HG02840 (cell line): ENCODE results near the gene GPR142.

Experiments used
- ATAC-seq: cut with Tn5 transposase; IDR thresholded peaks from one replicate; pipeline ENCODE4 v1.9.1; 2021; ENCODE audit warnings: mild to moderate bottlenecking, moderate library complexity, moderate number of reproducible peaks; ENCODE audit not compliant: unreplicated experiment, low FRiP score

Gene GPR142, protein sequence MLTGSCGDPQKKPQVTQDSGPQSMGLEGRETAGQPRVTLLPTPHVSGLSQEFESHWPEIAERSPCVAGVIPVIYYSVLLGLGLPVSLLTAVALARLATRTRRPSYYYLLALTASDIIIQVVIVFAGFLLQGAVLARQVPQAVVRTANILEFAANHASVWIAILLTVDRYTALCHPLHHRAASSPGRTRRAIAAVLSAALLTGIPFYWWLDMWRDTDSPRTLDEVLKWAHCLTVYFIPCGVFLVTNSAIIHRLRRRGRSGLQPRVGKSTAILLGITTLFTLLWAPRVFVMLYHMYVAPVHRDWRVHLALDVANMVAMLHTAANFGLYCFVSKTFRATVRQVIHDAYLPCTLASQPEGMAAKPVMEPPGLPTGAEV

DNA sequence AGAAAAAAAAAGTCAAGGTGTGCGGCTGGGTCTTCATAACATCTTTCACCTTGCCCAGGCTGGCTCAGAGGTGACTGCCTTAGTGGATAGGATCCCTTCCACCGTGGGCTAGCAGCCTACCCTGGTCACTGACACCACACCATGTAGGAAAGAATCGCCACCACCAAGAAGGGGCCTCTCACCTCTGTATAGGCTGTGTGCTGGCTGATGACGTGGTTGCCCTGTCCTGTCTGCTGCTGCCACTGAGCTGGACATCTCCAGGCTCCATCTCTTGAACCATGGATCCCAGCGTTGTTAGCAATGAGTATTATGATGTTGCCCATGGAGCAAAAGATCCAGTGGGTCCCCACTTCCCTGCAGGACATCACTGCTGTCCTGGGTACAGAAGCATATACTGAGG lies at the start of gene GPR142:
Gene GPR142 (plus strand): TSS at position 301 of the 400 bp plus-strand sequence. CDS start 2,035 bp downstream, outside the sequence.
- no peak for ATAC-seq

DNA sequence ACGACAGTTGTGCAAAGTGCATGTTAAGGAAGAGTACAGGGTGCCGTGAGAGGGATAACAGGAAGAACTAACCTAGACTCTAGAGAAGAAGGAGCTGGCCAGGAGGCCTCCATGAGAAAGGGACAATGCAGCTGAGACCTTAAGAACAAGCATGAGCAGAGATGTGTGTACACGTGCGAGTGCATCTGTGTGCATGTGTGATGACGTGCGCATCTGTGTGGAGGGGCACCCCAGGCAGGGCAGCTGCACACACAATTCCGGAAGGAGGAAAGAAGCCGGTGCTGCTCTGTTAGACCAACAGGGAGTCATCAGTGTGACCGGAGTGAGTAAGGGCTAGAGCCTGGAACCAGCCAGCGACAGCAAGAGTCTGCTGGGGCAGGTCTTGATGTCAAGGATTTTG lies 48.9 kb upstream of the GPR142 start:
- no peak for ATAC-seq

DNA sequence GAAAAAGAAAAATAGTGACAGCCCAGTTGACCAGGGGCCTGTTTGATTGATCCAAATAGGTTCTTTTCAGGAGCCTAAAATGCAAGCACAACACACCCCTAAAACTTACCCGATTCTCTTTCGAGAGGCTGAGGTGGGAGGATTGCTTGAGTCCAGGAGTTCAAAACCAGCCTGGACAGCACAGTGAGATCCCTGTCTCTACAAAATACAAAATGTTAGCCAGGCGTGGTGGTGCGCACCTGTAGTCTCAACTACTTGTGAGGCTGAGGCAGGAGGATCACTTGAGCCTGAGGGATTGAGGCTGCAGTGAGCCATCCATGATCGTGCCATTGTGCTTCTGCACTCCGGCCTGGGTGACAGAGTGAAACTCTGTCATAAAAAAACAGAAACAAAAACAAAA lies 42.8 kb upstream of the GPR142 start:
- no peak for ATAC-seq

DNA sequence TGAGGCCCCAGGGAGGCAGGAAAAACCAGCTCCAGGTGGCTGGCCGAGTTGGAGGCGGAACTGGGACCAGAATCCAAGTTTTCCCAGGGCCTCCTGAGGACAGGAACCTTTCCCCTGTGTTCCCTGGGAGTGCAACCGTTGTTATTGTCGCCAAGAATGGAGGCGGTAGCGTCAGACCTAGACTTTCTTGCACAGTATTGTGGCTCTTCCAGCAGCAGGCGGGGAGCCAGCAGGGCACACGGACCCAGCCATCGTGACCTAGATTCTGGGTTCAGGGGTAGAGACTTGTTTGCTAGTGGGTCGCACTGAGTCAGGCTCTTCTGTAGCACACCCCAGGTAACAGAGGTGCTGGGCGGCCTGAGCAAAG lies 41.9 kb upstream of the GPR142 start:
- ATAC-seq = no peak

DNA sequence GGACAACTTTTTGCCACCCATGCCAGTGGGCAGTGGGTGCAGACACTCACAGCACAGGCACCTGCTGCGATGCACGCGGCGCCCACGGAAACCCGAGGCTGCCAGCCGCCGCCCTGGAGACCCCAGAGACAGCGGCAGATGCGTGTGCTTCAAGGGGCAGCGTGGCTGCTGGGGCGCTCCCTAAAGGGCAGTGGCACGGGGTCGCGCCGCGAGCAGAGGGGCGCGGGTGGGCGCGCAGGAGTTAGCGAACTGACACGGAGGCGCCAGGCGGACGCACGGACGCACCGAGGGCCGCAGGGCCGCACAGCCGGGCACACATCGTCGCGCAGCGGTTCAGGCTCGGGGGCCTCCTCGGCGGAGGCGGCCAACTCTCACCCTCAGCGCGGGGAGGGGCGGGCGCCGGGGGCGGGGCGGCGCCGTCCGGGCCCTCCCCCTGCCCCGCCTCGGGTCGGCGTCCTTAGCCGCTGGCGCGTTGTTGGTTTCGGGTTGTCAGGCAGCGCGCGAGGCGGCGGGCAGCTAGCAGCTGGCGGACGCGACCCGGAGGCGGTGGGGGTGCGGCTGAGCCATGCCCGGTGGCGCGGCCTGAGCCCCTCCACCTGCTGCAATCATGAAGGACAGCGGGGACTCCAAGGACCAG lies 41.4 kb upstream of the GPR142 start, which contains the start of gene KIF19:
Gene KIF19 (plus strand): TSS at position 484 of the 637 bp plus-strand sequence. CDS start 124 bp downstream, at position 608.
- ATAC-seq = no peak

DNA sequence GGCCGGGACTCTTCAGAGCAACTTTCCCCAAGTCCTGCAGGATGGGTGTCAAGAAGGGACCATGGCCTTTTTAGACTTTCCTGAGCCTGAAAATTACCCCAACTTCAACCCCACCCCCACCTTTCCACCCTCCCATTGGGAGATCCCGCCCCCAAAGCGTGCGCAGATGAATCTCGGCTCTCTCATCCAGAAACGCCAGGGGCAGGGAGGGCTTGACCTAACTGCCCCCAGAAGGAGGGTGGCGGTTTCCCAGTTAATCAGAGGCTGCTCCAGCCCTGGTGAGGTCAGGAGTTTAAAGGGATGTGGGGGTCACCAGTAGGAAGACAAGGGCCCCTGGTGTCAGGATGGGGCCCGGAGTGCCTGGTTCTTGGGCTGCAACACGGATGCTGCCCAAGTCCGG lies 40.8 kb upstream of the GPR142 start:
- ATAC-seq = no peak

DNA sequence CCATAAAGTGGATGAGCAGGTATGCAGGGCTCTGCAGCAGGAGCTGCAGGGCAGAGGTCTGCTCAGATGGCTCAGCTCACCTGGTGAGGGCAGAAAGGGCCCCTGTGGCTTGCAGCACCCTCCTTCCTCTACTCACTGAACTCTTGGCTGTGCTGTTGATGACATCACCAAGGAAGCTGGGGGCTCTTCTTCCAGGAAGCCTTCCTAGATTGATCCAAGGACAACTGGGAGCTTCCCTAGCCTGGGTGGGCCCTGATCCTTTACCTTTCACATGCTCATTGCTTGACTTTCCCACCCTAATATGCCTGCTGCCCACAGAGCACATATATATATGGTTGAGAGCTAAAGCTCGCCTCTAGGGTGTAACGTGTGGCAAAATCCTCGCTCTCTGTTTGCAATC lies 38.8 kb upstream of the GPR142 start:
- no peak for ATAC-seq

DNA sequence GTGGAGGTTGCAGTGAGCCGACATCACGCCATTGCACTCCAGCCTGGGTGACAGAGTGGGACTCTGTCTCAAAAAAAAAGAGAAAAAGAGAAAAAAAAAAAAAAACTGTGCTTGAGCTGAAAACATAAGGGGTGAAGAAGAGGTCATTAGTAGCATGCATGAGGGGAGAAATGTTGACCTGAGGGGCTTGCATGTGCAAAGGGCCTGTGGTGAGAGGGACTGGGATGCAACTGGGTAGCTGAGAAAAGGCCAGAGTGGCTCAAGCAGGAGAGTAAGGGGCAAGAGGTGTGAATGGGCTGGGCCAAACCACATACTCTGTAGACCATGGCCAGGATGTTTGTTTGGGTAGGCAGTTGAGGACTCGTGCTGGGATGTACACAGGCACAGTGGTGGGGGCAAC lies 37.9 kb upstream of the GPR142 start:
- no peak for ATAC-seq

DNA sequence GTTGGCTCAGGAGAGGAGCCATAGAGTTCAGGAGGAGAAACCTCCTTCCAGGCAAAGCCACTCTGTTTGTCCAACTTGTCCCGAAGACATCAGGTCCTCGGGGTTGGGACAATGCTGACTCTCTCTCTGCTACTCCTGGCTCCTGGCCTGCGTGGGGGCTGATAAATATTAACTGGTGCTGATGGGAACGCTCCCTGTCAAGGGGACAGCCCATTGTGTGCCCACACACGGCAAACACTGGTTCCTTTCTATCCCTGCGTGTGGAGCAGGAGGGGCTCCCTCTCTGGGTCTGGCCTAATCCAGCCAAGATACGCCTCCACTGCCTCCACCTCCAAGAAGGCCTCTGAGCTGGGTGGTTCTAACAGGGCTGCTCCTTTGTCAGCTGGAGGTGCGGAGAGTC lies 36.9 kb upstream of the GPR142 start:
- ATAC-seq = no peak

DNA sequence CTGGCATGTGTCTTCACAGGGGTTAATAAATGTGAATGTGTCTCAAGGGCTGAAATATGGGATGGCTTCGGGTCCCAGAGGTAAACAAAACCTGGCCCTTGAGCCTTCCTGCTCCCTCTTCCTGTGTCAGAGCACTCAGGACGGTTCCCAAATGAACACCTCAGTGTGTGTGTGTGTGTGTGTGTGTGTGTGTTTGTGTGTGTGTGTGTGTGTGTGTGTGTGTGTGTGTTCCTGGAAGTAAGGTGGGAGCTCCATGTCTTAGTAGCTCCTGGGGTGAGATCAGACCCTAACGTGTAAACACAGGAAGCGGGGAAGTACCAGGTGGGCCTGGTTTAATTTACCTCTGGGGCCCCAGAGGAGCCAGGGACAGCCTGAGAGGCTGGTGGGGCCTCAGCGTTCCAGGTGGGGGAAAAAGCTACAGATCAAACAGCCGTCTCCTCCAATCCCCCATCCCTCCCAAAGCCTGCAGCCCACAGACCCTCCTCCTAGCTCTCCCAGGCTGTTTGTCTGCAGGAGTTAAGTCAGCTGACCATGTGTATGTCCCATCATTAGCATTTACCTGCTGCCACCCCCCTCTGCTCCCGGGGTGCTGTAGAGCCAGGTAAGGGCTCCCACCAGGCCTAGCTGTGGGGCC lies 35.2 kb upstream of the GPR142 start:
- ATAC-seq = no peak

DNA sequence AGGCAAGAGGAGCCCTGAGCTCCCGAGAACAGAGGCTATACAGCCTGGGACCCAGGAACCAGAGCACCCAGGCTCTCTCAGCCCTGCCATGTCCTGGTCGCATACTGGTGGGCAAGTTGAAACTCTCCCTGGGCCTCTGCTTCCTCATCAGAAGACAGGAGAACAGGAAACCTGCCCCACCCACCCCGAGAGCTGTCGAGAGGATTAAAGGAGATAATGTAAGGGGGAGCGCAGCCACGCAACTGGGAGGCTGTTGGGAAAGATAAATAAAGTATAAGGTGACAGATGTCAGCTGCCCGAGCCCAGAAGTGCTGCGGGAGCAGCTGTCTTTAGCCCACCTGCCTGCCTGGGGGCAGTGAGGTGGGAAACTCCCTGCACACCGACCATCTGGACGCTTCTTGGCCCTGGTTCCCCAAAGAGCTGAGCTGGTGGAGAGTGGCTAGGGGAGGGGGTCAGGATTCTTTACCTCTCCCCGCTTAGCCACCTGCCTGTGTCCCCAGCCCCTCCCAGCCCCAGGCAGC lies 34.5 kb upstream of the GPR142 start:
- ATAC-seq = no peak

DNA sequence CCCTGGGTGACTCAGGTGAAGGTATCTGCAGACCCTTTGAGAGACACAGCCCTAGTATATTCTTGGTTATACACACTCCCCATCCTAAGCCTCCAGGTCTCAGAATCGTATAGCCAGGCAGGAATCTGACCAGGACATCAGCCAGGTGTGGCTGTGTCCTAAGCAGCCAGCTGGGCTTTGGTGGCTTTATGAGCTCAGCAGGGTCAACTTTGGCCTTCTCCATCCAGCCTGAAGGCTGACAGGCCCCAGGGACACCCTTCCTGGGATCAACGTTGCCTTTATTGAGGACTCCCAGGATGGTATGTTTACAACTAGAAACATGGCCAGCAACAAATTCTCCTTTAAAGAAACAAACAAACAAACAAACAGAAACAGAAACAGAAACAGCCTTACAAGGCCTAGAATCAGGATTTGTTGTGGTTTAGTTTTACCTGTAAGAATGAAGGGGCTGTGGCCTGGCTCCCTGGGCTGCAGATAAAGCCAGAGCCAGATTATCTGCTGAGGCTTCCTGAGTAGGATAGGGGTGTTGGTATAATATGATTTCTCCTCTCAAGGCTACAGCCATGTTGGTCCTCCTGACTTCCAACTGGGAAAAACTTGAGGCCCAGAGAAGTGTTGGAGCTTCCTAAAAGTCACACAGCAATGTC lies 32.8 kb upstream of the GPR142 start:
- no peak for ATAC-seq

DNA sequence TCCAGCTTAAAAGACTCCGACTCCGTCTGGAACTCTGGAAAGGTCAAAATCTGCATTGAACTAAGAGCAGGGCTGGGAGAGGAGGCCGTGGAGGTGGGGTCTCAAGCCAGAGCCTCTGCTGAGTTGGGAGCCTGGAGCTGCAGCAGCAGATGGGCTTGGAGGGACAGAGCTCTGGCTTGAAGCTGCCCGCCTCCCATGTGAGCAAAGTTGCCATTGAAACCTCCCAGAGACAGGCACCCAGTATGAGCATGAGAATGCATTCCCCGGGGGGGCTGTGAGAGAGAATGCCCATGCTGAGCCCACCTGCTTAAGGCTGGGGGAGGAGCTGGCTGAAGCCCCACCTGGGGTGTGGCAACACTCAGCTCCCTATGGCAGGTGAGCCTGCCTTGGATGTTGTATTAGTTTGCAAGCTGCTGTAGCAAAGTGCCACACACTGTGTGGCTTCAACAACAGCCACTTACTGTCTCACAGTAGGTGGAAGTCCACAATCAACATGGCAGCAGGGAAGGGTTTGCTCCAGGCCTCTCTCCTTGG lies 31.7 kb upstream of the GPR142 start:
- no peak for ATAC-seq

DNA sequence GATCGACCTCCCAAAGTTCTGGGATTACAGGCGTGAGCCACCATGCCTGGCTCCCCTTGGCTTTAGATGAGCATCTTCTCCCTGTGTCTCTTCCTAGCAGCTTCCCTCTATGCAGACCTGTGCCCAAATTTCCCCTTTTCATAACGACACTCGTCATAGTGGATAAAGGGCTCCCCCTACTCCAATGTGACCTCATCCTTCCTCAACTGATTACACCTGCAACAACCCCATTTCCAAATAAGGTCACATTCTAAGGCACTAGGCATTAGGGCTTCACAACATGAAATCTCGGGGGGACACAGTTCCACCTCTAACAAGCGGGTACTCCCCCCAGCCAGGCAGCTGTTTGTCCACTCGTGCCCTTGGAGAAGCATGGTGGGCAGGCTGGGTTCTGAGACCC lies 31.0 kb upstream of the GPR142 start:
- no peak for ATAC-seq

DNA sequence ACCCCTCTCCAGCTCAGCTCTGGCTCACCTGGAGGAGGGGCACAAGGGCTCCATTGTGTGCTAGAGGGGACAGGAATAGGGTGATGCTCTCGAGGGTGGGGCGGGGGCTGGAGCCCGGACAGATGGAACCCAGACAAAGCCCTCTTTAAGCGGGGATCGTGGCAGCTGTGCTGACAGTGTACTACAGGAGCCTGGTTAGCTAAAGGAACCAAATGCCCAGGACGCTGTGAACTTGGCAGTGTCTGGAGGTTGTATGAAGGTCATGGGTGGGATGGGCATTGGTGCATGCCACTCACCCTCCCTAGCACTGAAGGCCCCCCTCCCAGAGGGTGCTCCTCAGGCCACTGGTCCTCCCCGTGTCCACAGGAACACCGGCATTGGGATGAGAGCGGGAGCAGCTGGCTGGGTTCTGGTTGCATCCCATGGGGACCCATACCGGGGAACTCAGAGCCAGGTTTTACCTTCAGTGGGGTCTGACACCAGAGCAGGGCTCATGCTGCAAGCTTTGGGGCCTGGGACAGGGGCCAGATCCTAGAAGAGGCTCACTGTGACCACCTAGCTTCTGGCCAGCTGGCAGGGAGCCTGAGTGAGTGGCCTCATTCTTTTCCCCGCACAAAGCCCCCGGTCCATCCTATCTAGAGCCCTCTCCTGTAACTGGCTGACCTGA lies 29.3 kb upstream of the GPR142 start:
- ATAC-seq = no peak

DNA sequence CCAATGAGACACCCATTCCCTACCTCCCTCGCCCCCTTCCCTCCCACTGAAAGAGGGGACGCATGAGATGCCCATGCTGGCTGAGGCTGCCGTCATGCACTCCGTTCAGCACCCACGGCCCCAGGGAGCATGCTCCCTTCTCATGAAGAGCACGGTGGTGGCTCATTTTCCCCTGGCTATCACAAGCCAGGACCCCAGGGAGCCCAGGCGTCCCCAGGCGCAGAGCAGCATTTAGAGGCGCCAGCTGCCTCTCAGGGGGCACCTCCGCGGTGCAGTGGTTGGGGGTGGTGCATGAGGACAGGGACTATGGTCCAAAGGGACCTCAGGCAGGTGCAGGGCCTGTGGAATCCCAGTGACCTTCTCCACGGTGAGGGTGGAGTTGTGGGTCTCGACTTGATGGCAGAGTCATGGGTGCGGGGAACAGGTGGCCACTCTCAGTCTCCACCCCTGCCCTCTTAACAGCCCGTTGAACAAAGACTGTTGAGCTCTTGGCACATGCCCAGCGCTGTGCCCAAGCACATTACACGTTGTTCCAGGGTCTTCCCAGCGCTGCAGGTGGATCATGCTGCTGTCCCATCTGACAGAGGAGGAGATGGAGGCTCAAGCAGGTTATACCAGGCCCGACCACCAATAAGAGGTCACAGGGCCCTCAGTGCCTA lies 27.6 kb upstream of the GPR142 start:
- ATAC-seq = no peak

DNA sequence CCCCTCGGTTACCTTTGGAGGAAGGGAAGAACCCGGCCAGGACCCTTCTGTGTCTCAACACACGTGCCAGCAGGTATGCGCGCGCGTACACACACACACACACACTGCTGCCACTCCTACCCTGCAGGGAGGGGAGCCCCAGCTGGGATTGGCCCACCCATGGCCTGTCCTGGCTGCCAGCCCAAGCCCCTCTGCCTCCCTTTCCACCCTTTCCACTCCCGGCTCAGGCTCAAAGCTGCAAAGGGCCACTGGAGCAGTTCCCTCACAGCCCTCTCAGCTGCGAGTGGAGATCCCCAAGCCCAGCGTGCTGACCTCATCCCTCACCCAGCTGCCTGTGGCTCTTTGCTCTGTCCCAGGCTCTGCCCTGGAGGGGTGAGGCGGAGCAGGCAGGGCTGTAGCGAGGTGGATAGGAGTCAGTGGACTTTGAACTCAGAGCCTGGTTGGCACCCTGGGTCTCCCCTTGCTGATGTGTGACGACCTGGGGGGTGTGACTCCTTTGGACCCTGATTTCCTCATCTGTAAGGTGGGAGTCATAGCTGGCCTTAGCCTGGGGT lies 26.8 kb upstream of the GPR142 start:
- no peak for ATAC-seq

DNA sequence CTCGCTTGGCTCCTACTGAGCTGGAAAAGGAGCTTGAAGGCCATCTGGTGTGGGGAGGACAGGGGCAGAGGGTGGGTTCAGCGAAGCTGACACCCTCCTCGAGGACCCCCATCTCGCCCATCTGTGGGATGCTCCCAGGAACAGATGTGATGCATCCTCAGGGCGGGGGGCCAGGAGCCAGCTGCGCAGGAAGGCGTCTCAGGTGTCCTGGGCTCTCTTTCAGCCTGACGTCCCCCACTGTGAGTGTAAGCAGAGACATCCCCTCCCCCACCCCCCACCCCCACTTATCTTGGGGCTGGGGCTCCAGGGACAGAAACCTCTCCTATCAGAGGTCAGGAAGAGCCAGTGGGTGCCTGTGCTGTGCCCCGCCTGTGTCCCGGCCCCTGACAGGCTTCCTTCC lies 25.1 kb upstream of the GPR142 start:
- ATAC-seq = no peak

DNA sequence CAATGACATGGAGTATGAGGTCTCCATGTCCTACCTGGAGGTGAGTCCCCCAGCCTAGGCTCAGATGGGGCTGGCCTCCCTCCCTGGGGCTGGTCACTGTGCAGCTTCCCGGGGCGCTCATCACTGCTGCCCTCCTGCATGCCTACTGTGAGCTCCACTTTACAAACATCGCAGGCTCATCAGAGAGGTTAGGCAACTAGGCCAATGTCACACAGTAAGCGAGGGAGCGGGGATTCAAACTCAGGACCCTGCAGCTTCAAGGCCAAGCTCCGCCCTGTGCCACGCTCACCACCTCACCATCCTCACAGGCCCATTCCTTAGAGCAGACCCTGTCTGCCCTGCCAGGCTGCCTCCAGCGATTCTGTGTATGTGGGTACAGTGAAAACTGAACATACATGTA lies 24.2 kb upstream of the GPR142 start:
- no peak for ATAC-seq
